IMR-90 (cell line): Measurements from ENCODE around the gene MDH1. TPM values are rescaled to one million over a fixed set of nuclear protein-coding genes. Genes with fewer than 3 reads are reported as not detected.

Experiments
- ATAC-seq: fragments of 200-7000 bp; cut with Tn5 transposase; 2 replicates; pipeline ENCODE4 v1.9.1; 2020; ENCODE audit warnings: low read depth, mild to moderate bottlenecking, moderate library complexity
- BruUV-seq: library from RNA; stranded (reverse); fragments of 400-500 nt; replicated peaks from 2 replicates; lab custom pipeline; 2021; lab: Mats Ljungman, UMichigan
- CTCF ChIA-PET: fragments of 300-600 bp; formaldehyde crosslinking; extraction: SDS; loops from one replicate; lab custom pipeline; 2021; ENCODE audit warnings: antibody characterized with exemption; lab: Yijun Ruan, JAX
- POLR2A ChIA-PET: fragments of 300-600 bp; sonication (Branson Sonifier 250); formaldehyde crosslinking; loops from one replicate; lab custom pipeline; 2022; ENCODE audit warnings: antibody characterized with exemption; ENCODE audit not compliant: unreplicated experiment; lab: Charles Lee
- DNase-seq: peaks from one replicate; pipeline ENCODE4 v3.0.0; 2013
- H2AFZ ChIP-seq: replicated peaks from 2 replicates; pipeline ENCODE3; 2013; ENCODE audit warnings: low read length, mild to moderate bottlenecking; ENCODE audit not compliant: poor library complexity
- H2AK5ac ChIP-seq: 2 replicates; pipeline ENCODE4 v1.6.1; 2013; ENCODE audit warnings: low read depth, low read length, inconsistent platforms
- H2AK9ac ChIP-seq: replicated peaks from 2 replicates; pipeline ENCODE3; 2013; ENCODE audit warnings: mild to moderate bottlenecking, low read depth, low read length, moderate library complexity; ENCODE audit not compliant: poor library complexity
- H2BK120ac ChIP-seq: 2 replicates; pipeline ENCODE4 v1.6.1; 2013; ENCODE audit warnings: low read depth, low read length, inconsistent platforms
- H2BK15ac ChIP-seq: 3 replicates; pipeline ENCODE4 v1.6.1; 2013; ENCODE audit warnings: low read depth, low read length, inconsistent platforms
- H2BK20ac ChIP-seq: 2 replicates; pipeline ENCODE4 v1.6.1; 2013; ENCODE audit warnings: low read depth, mild to moderate bottlenecking, inconsistent platforms, low read length, moderate library complexity
- H2BK5ac ChIP-seq: 2 replicates; pipeline ENCODE4 v1.6.1; 2013; ENCODE audit warnings: mild to moderate bottlenecking, low read depth, low read length, inconsistent platforms; ENCODE audit not compliant: poor library complexity, severe bottlenecking
- H3K14ac ChIP-seq: replicated peaks from 2 replicates; pipeline ENCODE4 v1.6.1; 2013; ENCODE audit warnings: low read depth, low read length, inconsistent platforms
- H3K18ac ChIP-seq: 2 replicates; pipeline ENCODE4 v1.6.1; 2013; ENCODE audit warnings: low read depth, low read length, control low read depth
- H3K23ac ChIP-seq: 2 replicates; pipeline ENCODE4 v1.6.1; 2013; ENCODE audit warnings: low read depth, low read length, inconsistent platforms
- H3K27ac ChIP-seq: 2 replicates; pipeline ENCODE4 v1.5.1; 2013; ENCODE audit warnings: mild to moderate bottlenecking, control low read depth, low read length; ENCODE audit not compliant: insufficient read depth
- H3K27me3 ChIP-seq: 2 replicates; pipeline ENCODE4 v1.6.1; 2013; ENCODE audit warnings: low read length; ENCODE audit not compliant: control insufficient read depth, insufficient read depth
- H3K36me3 ChIP-seq: 2 replicates; pipeline ENCODE4 v1.6.1; 2013; ENCODE audit warnings: low read length, mixed read lengths; ENCODE audit not compliant: control insufficient read depth, insufficient read depth
- H3K4ac ChIP-seq: 2 replicates; pipeline ENCODE4 v1.6.1; 2013; ENCODE audit warnings: low read depth, low read length, inconsistent platforms
- H3K4me1 ChIP-seq: 2 replicates; pipeline ENCODE4 v1.6.1; 2013; ENCODE audit warnings: low read length, mixed read lengths; ENCODE audit not compliant: control insufficient read depth, insufficient read depth
- H3K4me2 ChIP-seq: 2 replicates; pipeline ENCODE4 v1.6.1; 2013; ENCODE audit warnings: low read depth, mild to moderate bottlenecking, control low read depth, low read length, moderate library complexity
- H3K4me3 ChIP-seq: 2 replicates; pipeline ENCODE4 v1.5.1; 2013; ENCODE audit warnings: low read depth, mild to moderate bottlenecking, control low read depth, low read length, moderate library complexity; ENCODE audit not compliant: insufficient read depth
- H3K56ac ChIP-seq: 2 replicates; pipeline ENCODE4 v1.6.1; 2013; ENCODE audit warnings: low read length, inconsistent platforms; ENCODE audit not compliant: insufficient read depth; ENCODE audit errors: extremely low read depth
- H3K79me1 ChIP-seq, 2 experiments: 2 replicates each; pipeline ENCODE4 v1.6.1; 2013; ENCODE audit warnings: low read length in 2 of 2, inconsistent platforms in 1 of 2, low read depth in 1 of 2
- H3K9ac ChIP-seq: 2 replicates; pipeline ENCODE4 v1.6.1; 2013; ENCODE audit warnings: low read depth, low read length, control low read depth
- H3K9me1 ChIP-seq: 2 replicates; pipeline ENCODE4 v1.6.1; 2013; ENCODE audit warnings: low read length, inconsistent platforms; ENCODE audit not compliant: insufficient read depth
- H3K9me3 ChIP-seq: 2 replicates; pipeline ENCODE4 v1.6.1; 2013; ENCODE audit warnings: low read length; ENCODE audit not compliant: control insufficient read depth, insufficient read depth
- H4K20me1 ChIP-seq: 2 replicates; pipeline ENCODE4 v1.6.1; 2013; ENCODE audit warnings: low read length, inconsistent platforms; ENCODE audit not compliant: insufficient read depth
- H4K5ac ChIP-seq: 2 replicates; pipeline ENCODE4 v1.6.1; 2013; ENCODE audit warnings: mild to moderate bottlenecking, low read depth, low read length, control low read depth
- H4K8ac ChIP-seq, 2 experiments: 2 replicates each; pipeline ENCODE4 v1.6.1; 2013; ENCODE audit warnings: low read depth in 2 of 2, low read length in 2 of 2, control low read depth in 1 of 2, inconsistent platforms in 1 of 2
- H4K91ac ChIP-seq: 2 replicates; pipeline ENCODE4 v1.6.1; 2013; ENCODE audit warnings: low read depth, low read length, inconsistent platforms; ENCODE audit not compliant: insufficient read depth
- FOS ChIP-seq: fragments of 150-350 bp; IDR thresholded peaks from 2 replicates; pipeline ENCODE4 v1.6.1; 2016; ENCODE audit warnings: low read depth, low read length
- MAFK ChIP-seq: IDR thresholded peaks from 2 replicates; pipeline ENCODE4 v1.6.1; 2012; ENCODE audit warnings: low read depth, low read length, improper control_type of control experiment
- MAZ ChIP-seq: IDR thresholded peaks from 2 replicates; pipeline ENCODE4 v1.6.1; 2012; ENCODE audit warnings: low read depth, mild to moderate bottlenecking, low read length, improper control_type of control experiment, moderate library complexity, borderline replicate concordance
- NFE2L2 ChIP-seq: fragments of 150-350 bp; IDR thresholded peaks from 2 replicates; pipeline ENCODE4 v1.6.1; 2016; ENCODE audit warnings: low read depth, mild to moderate bottlenecking, low read length
- POLR2A ChIP-seq: IDR thresholded peaks from 2 replicates; pipeline ENCODE4 v1.6.1; 2012; ENCODE audit warnings: mild to moderate bottlenecking, low read depth, low read length
- RCOR1 ChIP-seq: IDR thresholded peaks from 2 replicates; pipeline ENCODE4 v1.6.1; 2012; ENCODE audit warnings: mild to moderate bottlenecking, low read length, improper control_type of control experiment; ENCODE audit not compliant: insufficient replicate concordance
- RFX5 ChIP-seq: IDR thresholded peaks from 2 replicates; pipeline ENCODE4 v1.8.0; 2012; ENCODE audit warnings: low read depth, mild to moderate bottlenecking, low read length, moderate library complexity
- SMC3 ChIP-seq: fragments of 150-350 bp; IDR thresholded peaks from 2 replicates; pipeline ENCODE4 v1.6.1; 2016; ENCODE audit warnings: low read depth, mild to moderate bottlenecking, antibody characterized with exemption, low read length, moderate library complexity
- WGBS, 2 experiments: methylation state at CpG; one replicate each; pipeline versions ENCODE4 v1.1.5 to v1.1.7; 2013; ENCODE audit warnings: missing lambda C conversion rate in 2 of 2; ENCODE audit not compliant: insufficient read length in 1 of 2; ENCODE audit errors: extremely low coverage in 2 of 2; 5-methylcytosine and 5-hydroxymethylcytosine counted together
- dilution Hi-C: fragments of 300-500 bp; cut with HindIII; formaldehyde crosslinking; loops from one replicate; pipeline ENCODE4 v1.14.3; 2018; ENCODE audit warnings: low sequenced_read_pairs; ENCODE audit not compliant: unreplicated experiment
- in situ Hi-C: fragments of 300-500 bp; cut with MboI; formaldehyde crosslinking; loops from 3 replicates; pipeline ENCODE4 v1.14.3; 2019; ENCODE audit warnings: low sequenced_read_pairs, inconsistent platforms, mixed read lengths
- intact Hi-C: fragments of 100-400 bp; cut with micrococcal nuclease; formaldehyde crosslinking; loops from 2 replicates; pipeline ENCODE4 v1.10.0; 2022
- polyA plus RNA-seq, 3 experiments: library from polyadenylated mRNA; depleted of rRNA; stranded (reverse); fragments of >200 nt; gene quantifications; 2 replicates each; pipeline ENCODE4 v1.2.3, GENCODE V29; 2012; ENCODE audit warnings: low replicate concordance in 1 of 3
- total RNA-seq: library from RNA; depleted of rRNA; stranded (reverse); fragments of >200 nt; gene quantifications from 2 replicates; pipeline ENCODE4 v1.2.3, GENCODE V29; 2012
- TF ChIP-seq, protein P1 (sequence below): fragments of 150-350 bp; IDR thresholded peaks from 2 replicates; pipeline ENCODE4 v1.6.1; 2017; ENCODE audit warnings: mild to moderate bottlenecking, antibody characterized with exemption, low read length, low read depth

Gene MDH1
- total and polyA plus RNA-seq, 2 of the 4 experiments (the other 2 are of a cell fraction) = 195 to 248 TPM

GRCh38 chr2:63614983-63615945 lies 26.5 kb downstream of the MDH1 start (continued):
- TF ChIP-seq RCOR1 = no peak
- TF ChIP-seq POLR2A = no peak
- no peak for TF ChIP-seq FOS

GRCh38 chr2:63617366-63617765 lies 28.6 kb downstream of the MDH1 start:
- Histone ChIP-seq H3K18ac (no peak overlapping the region), H2BK120ac (no peak overlapping the region), H3K4ac (no peak overlapping the region), H2BK20ac (no peak overlapping the region), H2BK5ac (no peak overlapping the region), H3K36me3 (no peaks in the 10 kb centered on the region), H2AK9ac (no peak overlapping the region), H3K4me2 (no peak overlapping the region), H3K9me3 (no peaks in the 10 kb centered on the region), H4K91ac (no peak overlapping the region), H3K79me1 (no peaks in the 10 kb centered on the region), H3K23ac (no peak overlapping the region), H3K9me1 (no peaks in the 10 kb centered on the region; the same call in none of the 2 replicates), H2AK5ac (no peak overlapping the region), H4K8ac (no peak overlapping the region), H3K27ac (no peak overlapping the region), H3K9ac (no peak overlapping the region), H2BK15ac (no peak overlapping the region), H3K56ac (no peak overlapping the region), H4K20me1 (no peaks in the 10 kb centered on the region), H3K14ac (no peak overlapping the region), H2AFZ (no peak overlapping the region), H3K27me3 (no peaks in the 10 kb centered on the region), H3K4me1 (peaks cover 2% of the 10 kb centered on the region; the same call in 1 of the 2 replicates), H4K5ac (no peak overlapping the region), H3K4me3 (no peak overlapping the region)
- ChIA-PET CTCF (no interaction called here), POLR2A (no interaction called here)
- no TSS peak for BruUV-seq
- dilution Hi-C loops (no loop called here), intact Hi-C loops (no loop called here), in situ Hi-C loops (no loop called here)
- ATAC-seq = no peak
- WGBS, 2 experiments = no CpG with 5 or more reads among the region's 1 CpG
- DNase-seq = no peak
- TF ChIP-seq, protein P1, sequence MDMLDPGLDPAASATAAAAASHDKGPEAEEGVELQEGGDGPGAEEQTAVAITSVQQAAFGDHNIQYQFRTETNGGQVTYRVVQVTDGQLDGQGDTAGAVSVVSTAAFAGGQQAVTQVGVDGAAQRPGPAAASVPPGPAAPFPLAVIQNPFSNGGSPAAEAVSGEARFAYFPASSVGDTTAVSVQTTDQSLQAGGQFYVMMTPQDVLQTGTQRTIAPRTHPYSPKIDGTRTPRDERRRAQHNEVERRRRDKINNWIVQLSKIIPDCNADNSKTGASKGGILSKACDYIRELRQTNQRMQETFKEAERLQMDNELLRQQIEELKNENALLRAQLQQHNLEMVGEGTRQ = no peak
- no peak for TF ChIP-seq MAZ
- TF ChIP-seq NFE2L2 = no peak
- TF ChIP-seq RFX5 = no peak
- TF ChIP-seq SMC3 = no peak
- no peak for TF ChIP-seq MAFK
- no peak for TF ChIP-seq POLR2A
